Dermis microvascular lymphatic vessel endothelial cell (primary cell): ENCODE results near the gene NEK11. TPM values are rescaled to one million over a fixed set of nuclear protein-coding genes. Genes with fewer than 3 reads are reported as not detected.

Experiments
- DNase-seq, 2 donors: peaks; one replicate each; pipeline versions ENCODE4 v3.0.0 to v3.0.0-alpha.2; 2010; ENCODE audit warnings: low read depth in 2 of 2
- total RNA-seq: library from RNA; depleted of rRNA; stranded (reverse); fragments of >200 nt; gene quantifications from 2 replicates; pipeline ENCODE4 v1.2.1, GENCODE V29; 2014

NEK11 gene
- total RNA-seq, 1 donor from 2014 or later: 1.7 TPM

DNA sequence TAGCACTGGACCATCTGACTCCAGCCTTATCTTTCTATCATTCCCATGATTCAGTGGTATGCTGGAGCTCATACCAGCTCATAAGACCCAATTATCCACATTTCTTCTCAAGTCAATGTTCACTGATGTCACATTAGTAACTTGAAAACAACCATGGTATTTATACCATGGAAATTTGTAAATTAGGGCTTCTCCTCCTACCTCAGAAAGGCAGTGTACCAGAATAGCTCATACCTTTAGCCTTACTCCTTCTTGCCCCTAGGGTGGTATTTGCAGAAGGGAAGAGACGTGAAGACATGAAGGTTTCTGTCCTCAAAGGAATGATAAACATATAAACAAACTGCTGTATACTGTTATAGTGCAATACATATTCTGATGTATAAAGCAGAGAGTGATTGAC lies 114.2 kb downstream of the NEK11 start:
- DNase-seq: no peak

DNA sequence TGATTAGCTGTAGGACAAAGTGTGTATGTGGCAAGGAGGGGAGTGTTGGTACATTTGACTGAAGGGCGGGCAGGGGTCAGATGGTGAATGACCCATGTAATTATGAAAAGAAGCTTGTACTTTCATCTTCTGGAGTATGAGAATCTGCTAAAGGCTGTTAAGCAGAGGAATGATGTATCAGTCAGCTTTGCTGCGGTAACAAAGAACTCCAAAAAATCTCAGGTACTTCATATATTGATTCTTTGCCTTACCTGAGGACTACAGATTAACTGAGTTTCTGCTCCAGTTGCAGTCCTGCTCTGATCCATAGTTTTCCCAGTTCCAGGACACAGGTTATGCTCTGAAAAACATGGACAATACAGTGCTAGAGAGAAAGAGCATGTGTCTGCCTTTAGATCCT lies 115.1 kb downstream of the NEK11 start:
- DNase-seq: no peak

DNA sequence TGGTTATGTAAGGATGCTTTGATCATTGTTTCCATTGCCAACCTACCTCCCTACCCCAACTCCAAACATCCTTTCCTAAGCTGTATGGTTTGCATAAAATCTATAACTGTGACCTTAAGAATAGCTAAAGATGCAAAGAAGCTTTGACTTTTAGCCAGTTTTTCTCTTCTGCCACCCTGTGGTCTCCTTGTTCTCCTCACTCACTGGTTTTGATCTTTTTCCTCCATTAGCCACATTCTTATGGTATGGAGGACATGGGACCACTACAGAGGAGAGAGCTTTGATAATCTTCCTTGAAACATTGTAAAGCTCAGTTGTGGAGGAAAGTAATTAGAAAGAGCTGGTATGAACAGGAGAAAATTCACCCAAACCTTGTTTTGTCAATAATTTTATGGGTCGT lies 115.9 kb downstream of the NEK11 start:
- no peak for DNase-seq

DNA sequence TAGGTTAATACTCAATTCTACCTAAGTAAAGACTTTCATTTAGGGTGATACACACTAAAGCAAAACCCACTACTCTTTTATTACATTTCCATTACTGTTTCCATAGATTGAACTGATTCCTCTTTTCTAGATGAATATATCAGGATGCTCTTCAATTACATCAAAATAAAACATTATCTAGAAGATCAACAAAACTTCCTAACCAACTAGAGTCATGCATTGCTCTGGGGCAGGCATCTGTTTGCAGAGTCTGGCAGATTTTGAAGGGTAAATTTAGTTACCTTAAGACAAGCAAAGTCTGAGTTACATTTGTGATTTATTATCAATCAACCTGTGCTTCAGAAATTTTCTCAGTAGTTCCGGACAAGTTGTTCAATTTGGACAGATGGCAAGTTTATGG lies 117.1 kb downstream of the NEK11 start:
- no peak for DNase-seq

DNA sequence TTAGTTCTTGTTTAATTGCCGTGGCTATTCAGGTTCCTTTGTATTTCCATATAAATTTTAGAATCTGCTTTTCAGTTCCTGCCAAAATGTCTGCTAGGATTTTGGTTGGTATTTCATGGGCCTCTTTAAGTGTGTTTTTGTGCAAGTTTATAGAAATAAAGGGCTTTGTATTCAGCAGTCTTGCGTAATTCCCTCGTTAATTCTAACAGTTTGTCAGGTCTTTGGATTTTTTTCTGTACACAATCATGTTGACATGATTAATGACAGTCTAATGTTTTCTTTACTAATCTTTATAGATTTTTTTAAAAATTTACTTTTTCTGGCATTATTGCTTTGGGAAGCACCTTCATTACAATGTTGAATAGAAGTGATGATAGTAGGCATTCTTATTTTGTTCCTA lies 120.9 kb downstream of the NEK11 start:
- no peak for DNase-seq

DNA sequence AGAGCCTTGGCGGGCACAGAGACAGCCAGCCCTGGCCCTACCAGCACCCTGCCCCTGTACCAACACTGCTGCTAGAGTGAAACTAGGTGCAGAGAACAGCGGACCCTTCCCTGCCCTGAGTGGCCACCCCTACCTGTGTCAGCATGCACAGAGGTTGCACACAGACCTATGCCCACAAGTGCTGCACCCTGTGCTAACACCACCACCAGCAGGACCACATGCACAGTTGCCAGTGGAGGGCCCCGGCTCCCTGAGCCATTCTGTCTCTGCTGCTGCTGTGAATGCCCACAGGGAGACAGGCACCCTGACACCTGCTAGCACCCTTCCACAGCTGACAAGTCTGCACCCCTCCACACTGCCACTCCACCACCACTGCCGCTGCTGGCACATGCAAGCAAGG lies 131.8 kb downstream of the NEK11 start:
- DNase-seq: no peak

DNA sequence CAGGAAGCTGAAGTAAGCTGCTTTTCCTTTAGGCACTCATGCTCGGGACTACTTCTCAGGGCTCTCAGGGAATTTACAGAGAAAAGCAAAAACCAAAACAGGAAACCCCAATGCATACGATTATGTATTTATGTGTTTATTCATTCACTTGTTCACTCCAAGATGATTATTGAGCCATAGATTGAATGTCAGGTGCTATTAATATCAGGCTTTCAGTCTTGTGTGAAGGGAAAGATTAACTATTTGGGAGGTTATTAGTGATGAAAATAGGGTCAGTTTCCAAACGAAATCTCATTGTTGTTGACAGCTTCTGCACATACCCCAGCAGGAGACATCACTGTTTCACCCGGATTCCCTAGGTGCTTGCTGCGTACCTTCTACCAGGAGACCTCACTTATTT lies 135.8 kb downstream of the NEK11 start:
- DNase-seq: no peak

DNA sequence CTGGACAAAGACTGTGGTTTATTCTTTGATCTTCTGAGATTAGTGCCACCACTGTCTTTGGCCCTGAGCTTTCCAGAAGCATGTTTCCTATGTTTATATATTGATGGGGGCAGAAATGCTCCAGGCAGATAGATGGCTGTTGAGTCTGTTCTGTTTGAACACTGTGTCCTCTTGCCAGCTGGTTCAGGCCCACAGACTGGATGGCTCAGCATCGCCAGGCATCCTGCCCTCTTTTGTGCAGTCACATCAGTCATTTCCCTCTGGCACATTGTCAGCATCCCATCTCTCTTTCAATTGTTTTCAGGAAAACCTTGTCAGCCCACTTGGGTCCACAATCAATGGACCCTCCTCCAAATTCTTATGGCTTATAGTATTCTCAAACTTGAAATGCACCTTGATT lies 141.2 kb downstream of the NEK11 start:
- no peak for DNase-seq

DNA sequence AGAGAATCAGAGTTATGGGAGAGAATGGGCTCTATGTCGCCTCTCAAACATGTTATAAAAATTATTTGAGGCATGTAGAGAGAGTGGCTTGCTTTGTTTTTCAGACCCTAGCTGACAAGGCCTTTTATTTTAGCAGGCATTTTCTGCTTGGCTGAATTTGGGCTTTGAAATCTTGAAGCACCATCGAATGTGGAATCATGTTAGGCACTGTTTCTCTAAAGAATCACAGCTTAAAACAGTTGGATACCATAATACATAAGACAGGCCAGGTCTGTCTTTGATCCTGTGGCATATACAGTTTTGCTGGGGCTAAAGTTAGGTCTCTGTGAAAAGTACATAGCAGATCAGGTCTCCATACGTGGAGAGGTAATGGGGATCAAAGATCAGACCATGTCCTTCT lies 142.7 kb downstream of the NEK11 start:
- no peak for DNase-seq

DNA sequence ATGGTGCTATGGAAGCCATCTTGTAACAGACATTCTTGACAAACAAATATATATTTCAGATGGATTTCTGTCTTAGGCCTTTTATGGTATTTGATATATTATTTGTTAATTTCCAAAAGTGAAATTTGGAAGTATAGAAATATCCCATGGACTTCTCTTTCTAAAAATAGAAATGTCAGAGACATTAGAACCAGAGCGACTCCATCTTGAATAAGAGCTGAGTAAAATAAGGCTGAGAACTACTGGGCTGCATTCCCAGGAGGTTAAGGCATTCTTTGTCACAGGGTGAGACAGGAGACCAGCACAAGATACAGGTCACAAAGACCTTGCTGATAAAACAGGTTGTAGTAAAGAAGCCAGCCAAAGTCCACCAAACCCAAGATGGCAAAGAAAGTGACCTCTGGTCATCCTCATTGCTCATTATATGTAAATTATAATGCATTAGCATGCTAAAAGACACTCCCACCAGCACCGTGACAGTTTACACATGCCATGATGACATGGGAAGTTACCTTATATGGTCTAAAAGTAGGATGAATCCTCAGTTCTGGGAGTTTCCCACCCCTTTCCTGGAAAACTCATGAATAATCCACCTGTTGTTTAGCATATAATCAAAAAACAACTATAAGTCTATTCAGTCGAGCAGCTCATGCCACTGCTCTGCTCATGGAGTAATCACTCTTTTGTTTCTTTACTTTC lies 146.0 kb downstream of the NEK11 start:
- DNase-seq: no peak

DNA sequence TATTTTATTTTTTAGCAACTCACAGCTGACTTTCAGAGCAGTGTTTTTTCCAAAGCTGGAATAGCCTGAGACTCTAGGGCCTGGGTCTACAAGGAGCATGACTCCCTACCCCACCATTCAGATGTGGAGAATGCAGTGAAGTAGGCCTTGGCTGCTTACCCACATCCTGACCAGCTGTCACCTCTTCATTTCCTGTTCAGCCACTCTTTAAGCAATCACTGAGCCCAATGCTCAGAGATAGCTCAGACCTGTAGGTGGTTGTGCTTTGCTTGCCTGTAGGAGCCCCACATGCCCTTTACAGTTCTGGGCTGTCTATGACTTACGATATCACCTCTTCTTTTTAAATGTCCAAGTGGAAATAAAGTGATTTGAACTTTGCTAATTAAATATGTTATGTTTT lies 148.1 kb downstream of the NEK11 start:
- no peak for DNase-seq

DNA sequence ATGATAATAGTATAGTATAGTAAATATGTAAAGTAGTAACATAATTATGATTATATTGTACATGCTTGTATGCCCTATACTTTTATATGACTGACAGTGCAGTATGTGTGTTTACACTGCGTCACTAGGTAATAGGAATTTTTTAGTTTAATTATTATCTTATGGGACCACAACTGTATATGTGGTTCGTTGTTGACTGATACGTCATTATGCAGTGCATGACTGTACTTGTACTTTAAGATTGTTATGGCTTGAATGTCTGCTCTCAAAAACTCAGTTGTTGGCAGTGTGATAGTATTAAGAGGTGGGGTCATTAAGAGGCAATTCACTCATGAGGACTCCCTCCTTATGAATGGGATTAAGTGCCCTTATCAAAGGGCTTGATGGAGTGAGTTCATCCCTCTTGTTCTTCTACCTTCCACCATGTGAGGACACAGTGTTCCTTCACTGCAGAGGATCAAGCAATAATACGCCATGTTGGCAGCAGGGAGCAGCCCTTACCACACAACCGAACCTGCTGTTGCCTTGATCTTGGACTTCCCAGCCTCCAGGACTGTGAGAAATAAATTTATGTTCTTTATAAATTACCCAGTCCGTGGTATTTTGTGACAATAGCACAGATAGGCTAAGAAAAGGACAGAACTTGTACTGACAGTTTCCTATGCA lies 152.2 kb downstream of the NEK11 start:
- no peak for DNase-seq

DNA sequence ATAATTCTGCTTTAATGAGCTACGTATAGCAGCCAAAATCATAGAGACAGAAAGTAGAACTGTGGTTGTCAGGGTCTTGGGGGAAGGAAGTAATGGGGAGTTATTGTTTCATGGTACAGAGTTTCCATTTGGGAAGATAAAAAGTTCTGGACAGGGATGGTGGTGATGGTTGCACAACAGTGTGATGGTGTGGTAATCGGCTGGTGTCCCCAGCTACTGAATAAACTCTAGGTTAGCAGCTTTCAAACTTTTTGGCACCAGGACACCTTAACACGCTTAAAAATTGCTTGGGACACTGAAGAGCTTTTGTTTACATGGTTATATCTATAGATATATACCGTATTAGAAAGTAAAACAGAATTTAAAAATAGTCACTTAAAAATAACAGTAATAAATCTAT lies 166.0 kb downstream of the NEK11 start:
- DNase-seq: no peak

DNA sequence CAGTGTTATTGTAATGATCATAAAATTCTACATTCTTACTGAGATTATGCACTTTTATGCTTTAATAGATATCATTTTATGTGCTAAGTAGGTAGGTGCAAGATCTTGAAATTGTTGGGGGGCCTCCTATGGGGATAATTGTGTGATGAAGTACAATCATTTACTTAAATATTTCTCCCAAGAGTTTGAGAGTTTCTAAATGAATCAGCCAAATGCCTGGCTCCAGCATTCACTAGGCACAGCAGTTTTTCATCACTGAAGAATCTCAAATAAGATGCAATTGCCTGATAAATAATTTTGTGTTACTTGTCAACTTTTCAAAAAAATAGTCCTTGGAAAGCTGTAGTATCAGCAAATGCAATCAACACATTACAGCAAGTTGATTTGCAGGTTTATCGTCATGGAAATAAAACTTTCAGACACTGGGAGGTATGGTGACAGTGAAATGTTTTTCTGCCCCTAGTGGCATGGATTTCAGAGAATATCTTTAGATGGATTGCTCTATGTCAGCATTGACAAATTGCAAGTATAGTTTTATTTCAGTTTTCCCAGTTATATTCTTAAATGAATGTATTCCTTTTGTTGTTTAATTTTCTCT lies 167.1 kb downstream of the NEK11 start:
- DNase-seq: no peak

DNA sequence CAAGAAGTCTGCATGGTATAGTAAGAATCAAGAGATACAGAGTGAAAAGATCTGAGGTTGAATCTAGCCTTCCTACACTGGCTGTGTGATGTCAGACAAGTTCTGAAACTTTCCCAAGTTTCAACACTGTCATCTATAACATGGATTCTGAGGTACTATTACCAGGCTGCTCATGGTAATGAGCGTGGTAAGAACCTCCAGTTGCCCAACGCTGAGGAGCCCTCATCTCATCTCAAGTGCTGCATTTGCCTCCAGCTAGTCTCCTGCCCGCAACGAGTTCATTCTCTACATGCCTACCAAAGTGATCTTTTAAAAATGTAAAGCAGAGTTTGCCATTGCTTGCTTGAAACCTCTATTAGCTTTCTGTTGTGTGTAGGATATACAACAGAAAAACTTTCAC lies 168.1 kb downstream of the NEK11 start:
- DNase-seq: no peak

DNA sequence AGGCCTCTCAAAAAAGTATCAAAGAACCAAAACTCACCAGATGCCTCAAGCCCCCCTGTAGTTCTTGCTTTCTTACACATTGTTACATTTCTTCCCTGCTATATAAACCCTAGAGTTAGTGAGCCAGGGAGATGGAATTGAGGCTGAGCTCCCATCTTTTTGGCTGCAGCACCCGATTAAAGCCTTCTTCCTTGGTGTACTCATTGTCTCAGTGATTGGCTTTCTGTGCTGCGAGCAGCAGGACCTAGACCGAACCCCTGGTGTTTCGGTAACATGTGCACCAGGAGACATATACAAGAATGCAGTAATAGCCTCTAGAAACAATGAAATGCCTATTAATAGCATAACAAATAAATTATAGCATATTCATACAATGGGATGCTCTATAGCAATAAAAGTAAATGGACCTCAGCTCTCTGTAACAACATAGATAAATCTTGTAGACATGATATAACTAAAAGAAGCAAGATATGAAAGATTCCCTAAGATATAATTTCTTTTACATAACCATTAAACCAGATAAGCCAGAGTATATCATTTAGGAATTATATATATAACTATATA lies 174.0 kb downstream of the NEK11 start:
- DNase-seq: no peak

DNA sequence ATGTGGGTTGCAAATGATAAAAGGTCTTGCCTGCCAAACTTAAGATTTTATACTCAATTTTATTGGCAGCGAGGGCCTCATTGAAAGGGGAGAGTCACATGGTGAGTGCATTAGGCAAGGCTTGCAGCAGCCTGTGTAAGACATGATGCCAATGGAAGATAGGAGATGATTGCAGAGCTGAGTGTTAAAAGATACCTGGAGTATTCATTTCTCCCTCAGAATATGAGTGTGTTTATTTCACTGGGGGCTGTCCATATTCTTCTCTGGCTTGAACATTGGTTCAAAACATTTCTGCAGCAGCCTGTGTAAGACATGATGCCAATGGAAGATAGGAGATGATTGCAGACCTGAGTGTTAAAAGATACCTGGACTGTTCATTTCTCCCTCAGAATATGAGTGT lies 189.7 kb downstream of the NEK11 start:
- no peak for DNase-seq

DNA sequence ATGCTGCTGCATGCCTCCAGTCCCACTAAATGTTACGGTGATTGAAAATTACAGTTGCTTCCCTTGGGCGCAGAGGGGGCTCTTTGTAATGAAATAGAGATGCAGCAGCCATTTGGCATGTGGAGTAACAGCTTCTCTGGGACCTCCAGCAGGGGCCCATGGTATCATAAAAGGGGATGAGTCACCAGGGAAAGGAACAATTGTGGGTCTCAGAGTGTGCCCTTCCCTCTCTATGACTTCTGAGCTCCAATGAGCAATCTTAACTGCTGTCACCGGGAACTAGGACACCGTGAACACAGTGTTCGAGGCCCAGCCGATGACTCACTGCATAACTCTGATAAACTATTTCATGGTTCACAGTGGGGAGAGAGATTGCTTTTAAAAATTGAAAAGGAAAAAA lies 190.1 kb downstream of the NEK11 start:
- DNase-seq: peak in 1 of 2 donors; percentile 42

DNA sequence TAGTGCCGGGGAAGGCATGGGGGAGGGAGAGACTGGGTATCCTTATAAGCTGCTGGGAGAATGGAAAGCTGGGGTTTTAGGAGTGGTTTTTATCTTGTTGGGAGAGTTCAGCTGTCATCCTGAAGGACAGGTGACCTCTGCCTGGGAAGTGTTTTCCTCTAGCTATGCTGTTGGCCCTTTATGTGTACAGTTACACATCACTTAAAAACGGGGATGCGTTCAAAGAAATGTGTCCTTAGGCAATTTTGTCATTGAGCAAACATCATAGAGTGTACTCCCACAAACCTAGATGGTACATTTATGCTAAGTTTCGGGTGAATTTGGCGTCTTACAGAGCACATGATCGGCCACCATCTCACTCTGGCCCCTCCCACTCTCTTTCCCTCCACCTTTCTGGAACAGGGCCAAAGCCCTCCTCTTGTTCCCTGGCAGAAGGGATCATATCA lies 190.6 kb downstream of the NEK11 start:
- no peak for DNase-seq

DNA sequence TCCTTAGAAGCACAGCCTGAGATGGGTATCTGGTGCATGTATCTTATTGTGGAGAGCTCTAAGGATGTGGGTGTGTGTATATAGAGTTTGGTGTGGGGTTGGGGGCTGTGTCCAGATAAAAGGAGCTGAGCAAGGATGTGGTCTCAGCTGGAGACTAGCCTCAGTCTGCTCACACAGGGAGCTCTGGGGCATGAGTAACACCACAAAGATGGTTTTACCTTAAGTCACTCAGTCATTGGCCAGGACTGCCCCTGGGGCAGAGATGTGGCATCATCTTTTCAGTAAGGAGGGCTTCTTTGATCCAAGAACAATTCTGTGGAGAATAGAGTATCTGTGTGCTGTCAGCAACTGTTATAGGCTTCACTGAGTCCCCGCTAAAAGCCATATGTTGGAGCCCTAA lies 191.5 kb downstream of the NEK11 start:
- no peak for DNase-seq

DNA sequence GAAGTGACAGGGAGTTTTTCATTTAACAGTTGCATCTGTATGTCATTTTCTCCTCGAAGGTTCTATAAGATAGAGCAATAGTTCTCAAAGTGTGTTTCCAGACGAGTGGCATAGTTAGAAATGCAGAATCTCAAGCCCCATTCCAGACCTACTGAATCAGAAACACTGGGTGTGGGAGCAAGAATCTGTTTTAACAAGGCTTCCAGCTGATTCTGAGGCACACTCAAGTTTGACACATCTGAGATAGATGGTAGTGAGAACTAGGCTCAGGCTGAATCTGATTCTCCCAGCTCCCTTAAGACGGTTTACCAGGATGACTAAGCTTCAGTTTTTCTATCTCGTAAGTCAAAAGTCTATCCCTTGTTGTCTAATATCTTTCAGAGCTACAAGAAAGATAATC lies 195.1 kb downstream of the NEK11 start:
- DNase-seq: no peak

DNA sequence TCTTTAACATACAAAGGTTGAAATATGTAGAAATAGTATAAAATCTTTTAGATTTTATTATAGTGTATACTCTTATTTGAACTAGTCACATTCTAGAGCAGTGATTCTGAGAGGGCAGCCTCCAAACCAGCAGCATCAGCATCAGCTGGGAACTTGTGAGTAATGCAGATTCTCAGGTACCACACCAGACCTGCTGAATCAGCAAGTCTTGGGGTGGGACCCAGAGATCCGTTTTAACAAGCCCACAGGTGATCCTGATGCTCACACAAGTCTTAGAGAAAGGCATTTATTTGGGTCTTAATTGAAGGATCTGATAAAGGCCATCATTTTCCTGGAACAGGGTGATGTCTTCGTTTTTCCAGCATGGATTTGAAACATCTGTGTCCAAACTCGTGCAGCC lies 195.9 kb downstream of the NEK11 start:
- no peak for DNase-seq
